WTC11 (cell line): ENCODE results near the gene LHPP. TPM values are rescaled to one million over a fixed set of nuclear protein-coding genes. Genes with fewer than 3 reads are reported as not detected.
A peak's percentile ranks its signal among the peaks of the same experiment; 100 is the strongest.

Source experiments
- ATAC-seq: fragments of 200-7000 bp; cut with Tn5 transposase; 2 replicates; pipeline ENCODE4 v1.10.0; 2021; ENCODE audit warnings: mild to moderate bottlenecking, moderate library complexity
- CTCF ChIA-PET: fragments of 300-600 bp; sonication (Branson Sonifier 250); formaldehyde crosslinking; loops from one replicate; lab custom pipeline; 2021; ENCODE audit warnings: antibody characterized with exemption; lab: Charles Lee
- POLR2A ChIA-PET: fragments of 350-600 bp; sonication (Branson Sonifier 250); formaldehyde crosslinking; loops from one replicate; lab custom pipeline; 2021; ENCODE audit warnings: antibody characterized with exemption; lab: Charles Lee
- DNase-seq: peaks from one replicate; pipeline ENCODE4 v3.0.0; 2021; ENCODE audit warnings: low spot score
- H3K27ac Mint-ChIP-seq: 2 replicates; pipeline ENCODE4 v1.8.0; 2021; ENCODE audit warnings: mixed read lengths
- H3K27me3 Mint-ChIP-seq: 2 replicates; pipeline ENCODE4 v1.8.0; 2021; ENCODE audit warnings: low read depth, mild to moderate bottlenecking, moderate library complexity, mixed read lengths
- H3K36me3 Mint-ChIP-seq: 2 replicates; pipeline ENCODE4 v1.8.0; 2021; ENCODE audit warnings: mixed read lengths
- H3K4me1 Mint-ChIP-seq: 2 replicates; pipeline ENCODE4 v1.8.0; 2022; ENCODE audit warnings: mixed read lengths
- H3K4me3 Mint-ChIP-seq: 2 replicates; pipeline ENCODE4 v1.8.0; 2021; ENCODE audit warnings: mild to moderate bottlenecking, moderate library complexity, mixed read lengths
- H3K9me3 Mint-ChIP-seq: 2 replicates; pipeline ENCODE4 v1.8.0; 2021; ENCODE audit warnings: mixed read lengths
- CREB1 ChIP-seq: sonication (generic); formaldehyde crosslinking; IDR thresholded peaks from 2 replicates; pipeline ENCODE4 v1.8.0; 2023; ENCODE audit warnings: mild to moderate bottlenecking, missing genetic modification reagents
- CREM ChIP-seq: sonication (generic); formaldehyde crosslinking; IDR thresholded peaks from 2 replicates; pipeline ENCODE4 v1.8.1; 2022; ENCODE audit warnings: mild to moderate bottlenecking, missing genetic modification reagents, moderate library complexity
- GABPB1 ChIP-seq: sonication (generic); formaldehyde crosslinking; IDR thresholded peaks from 2 replicates; pipeline ENCODE4 v1.8.1; 2023; ENCODE audit warnings: mild to moderate bottlenecking, missing genetic modification reagents
- JAZF1 ChIP-seq: fragments of 250-450 bp; sonication (Bioruptor Pico); IDR thresholded peaks from 2 replicates; pipeline ENCODE4 v1.9.0; 2021; ENCODE audit warnings: moderate library complexity, mild to moderate bottlenecking, inconsistent platforms
- MXD4 ChIP-seq: fragments of 250-450 bp; sonication (Bioruptor Pico); IDR thresholded peaks from 2 replicates; pipeline ENCODE4 v1.8.0; 2021; ENCODE audit warnings: mild to moderate bottlenecking, moderate library complexity, borderline replicate concordance
- NR1H2 ChIP-seq: sonication (generic); formaldehyde crosslinking; IDR thresholded peaks from 2 replicates; pipeline ENCODE4 v1.9.0; 2021; ENCODE audit warnings: mild to moderate bottlenecking, moderate library complexity, missing genetic modification reagents
- NR3C1 ChIP-seq: sonication (generic); formaldehyde crosslinking; conservative IDR thresholded peaks from 2 replicates; pipeline ENCODE4 v1.8.1; 2023; ENCODE audit warnings: low read depth, mild to moderate bottlenecking, missing genetic modification reagents
- OVOL2 ChIP-seq: fragments of 250-450 bp; sonication (Bioruptor Pico); IDR thresholded peaks from 2 replicates; pipeline ENCODE4 v1.9.0; 2021; ENCODE audit warnings: mild to moderate bottlenecking, borderline replicate concordance
- SMAD3 ChIP-seq: sonication (generic); formaldehyde crosslinking; IDR thresholded peaks from 2 replicates; pipeline ENCODE4 v1.8.0; 2022; ENCODE audit warnings: missing genetic modification reagents, mild to moderate bottlenecking, borderline replicate concordance
- SMAD4 ChIP-seq: sonication (generic); formaldehyde crosslinking; IDR thresholded peaks from 2 replicates; pipeline ENCODE4 v1.8.0; 2022; ENCODE audit warnings: mild to moderate bottlenecking, missing genetic modification reagents
- TEAD4 ChIP-seq: sonication (generic); formaldehyde crosslinking; IDR thresholded peaks from 2 replicates; pipeline ENCODE4 v1.8.0; 2022; ENCODE audit warnings: mild to moderate bottlenecking, missing genetic modification reagents
- ZBTB21 ChIP-seq: sonication (generic); formaldehyde crosslinking; IDR thresholded peaks from 2 replicates; pipeline ENCODE4 v1.8.1; 2023; ENCODE audit warnings: mild to moderate bottlenecking, missing genetic modification reagents, borderline replicate concordance
- ZNF232 ChIP-seq: sonication (generic); formaldehyde crosslinking; IDR thresholded peaks from 2 replicates; pipeline ENCODE4 v1.8.0; 2022; ENCODE audit warnings: mild to moderate bottlenecking, missing genetic modification reagents
- ZNF671 ChIP-seq: fragments of 250-450 bp; sonication (Bioruptor Pico); IDR thresholded peaks from 2 replicates; pipeline ENCODE4 v1.8.0; 2021; ENCODE audit warnings: mild to moderate bottlenecking
- total RNA-seq: library from RNA; stranded (reverse); gene quantifications from 3 replicates; pipeline ENCODE4 v1.2.3, GENCODE V29; 2021
- TF ChIP-seq, protein P1 (sequence below): sonication (generic); formaldehyde crosslinking; IDR thresholded peaks from 2 replicates; pipeline ENCODE4 v1.8.1; 2022; ENCODE audit warnings: mild to moderate bottlenecking, moderate library complexity, missing genetic modification reagents
- TF ChIP-seq, protein P2 (sequence below): sonication (generic); formaldehyde crosslinking; IDR thresholded peaks from 2 replicates; pipeline ENCODE4 v1.8.0; 2022; ENCODE audit warnings: missing genetic modification reagents
- TF ChIP-seq, protein P3 (sequence below): sonication (generic); formaldehyde crosslinking; IDR thresholded peaks from 2 replicates; pipeline ENCODE4 v1.8.1; 2022; ENCODE audit warnings: missing genetic modification reagents, borderline replicate concordance
- TF ChIP-seq, protein P4 (sequence below): fragments of 250-450 bp; sonication (Bioruptor Pico); IDR thresholded peaks from 2 replicates; pipeline ENCODE4 v2.1.2; 2022; ENCODE audit warnings: mild to moderate bottlenecking, moderate library complexity
- TF ChIP-seq, protein P5 (sequence below): sonication (generic); formaldehyde crosslinking; IDR thresholded peaks from 2 replicates; pipeline ENCODE4 v1.8.0; 2022; ENCODE audit warnings: mild to moderate bottlenecking, missing genetic modification reagents
- TF ChIP-seq, protein P6 (sequence below): sonication (generic); formaldehyde crosslinking; IDR thresholded peaks from 2 replicates; pipeline ENCODE4 v1.8.1; 2022; ENCODE audit warnings: low read depth, mild to moderate bottlenecking, moderate library complexity, missing genetic modification reagents, borderline replicate concordance
- TF ChIP-seq, protein P7 (sequence below): sonication (generic); formaldehyde crosslinking; IDR thresholded peaks from 2 replicates; pipeline ENCODE4 v1.8.0; 2022; ENCODE audit warnings: mild to moderate bottlenecking, missing genetic modification reagents

The LHPP gene
- total RNA-seq, 1 experiment from 2014 or later: 33.2 TPM

DNA sequence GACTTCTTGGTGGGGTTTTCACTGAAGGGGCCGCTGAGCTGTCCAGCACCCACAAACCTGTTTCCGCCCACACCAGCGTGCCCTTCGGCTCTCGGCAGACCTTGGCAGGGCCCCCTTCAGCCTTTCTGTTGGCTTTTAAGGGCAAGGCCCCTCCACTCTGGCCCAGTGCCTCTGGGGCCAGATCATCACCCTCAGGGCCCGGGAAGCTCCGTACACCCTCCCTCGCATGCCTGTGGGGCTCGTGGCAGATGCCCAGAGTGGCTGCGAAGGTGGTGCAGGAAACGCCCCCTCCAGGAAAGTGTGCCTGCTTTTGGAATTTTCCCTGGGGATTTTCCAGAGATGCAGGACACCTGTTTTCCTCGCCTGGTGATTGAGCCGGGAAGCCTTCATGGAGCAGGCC lies 7.0 kb downstream of the LHPP start:
- ATAC-seq (no peak), DNase-seq (no peak)
- Mint-ChIP-seq H3K27me3 (no peaks in the 10 kb centered on the region), H3K4me3 (no peak overlapping the region), H3K4me1 (peaks cover 67% of the 10 kb centered on the region), H3K9me3 (no peaks in the 10 kb centered on the region), H3K27ac (no peak overlapping the region), H3K36me3 (no peaks in the 10 kb centered on the region)
- TF ChIP-seq, protein P1, sequence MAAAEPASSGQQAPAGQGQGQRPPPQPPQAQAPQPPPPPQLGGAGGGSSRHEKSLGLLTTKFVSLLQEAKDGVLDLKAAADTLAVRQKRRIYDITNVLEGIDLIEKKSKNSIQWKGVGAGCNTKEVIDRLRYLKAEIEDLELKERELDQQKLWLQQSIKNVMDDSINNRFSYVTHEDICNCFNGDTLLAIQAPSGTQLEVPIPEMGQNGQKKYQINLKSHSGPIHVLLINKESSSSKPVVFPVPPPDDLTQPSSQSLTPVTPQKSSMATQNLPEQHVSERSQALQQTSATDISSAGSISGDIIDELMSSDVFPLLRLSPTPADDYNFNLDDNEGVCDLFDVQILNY (CRISPR knock-in tag): no peak
- TF ChIP-seq CREM (CRISPR knock-in tag) (no peak), ZNF232 (CRISPR knock-in tag) (no peak), OVOL2 (CRISPR knock-in tag) (no peak), MXD4 (CRISPR knock-in tag) (no peak), ZBTB21 (no peak)
- TF ChIP-seq, protein P2, sequence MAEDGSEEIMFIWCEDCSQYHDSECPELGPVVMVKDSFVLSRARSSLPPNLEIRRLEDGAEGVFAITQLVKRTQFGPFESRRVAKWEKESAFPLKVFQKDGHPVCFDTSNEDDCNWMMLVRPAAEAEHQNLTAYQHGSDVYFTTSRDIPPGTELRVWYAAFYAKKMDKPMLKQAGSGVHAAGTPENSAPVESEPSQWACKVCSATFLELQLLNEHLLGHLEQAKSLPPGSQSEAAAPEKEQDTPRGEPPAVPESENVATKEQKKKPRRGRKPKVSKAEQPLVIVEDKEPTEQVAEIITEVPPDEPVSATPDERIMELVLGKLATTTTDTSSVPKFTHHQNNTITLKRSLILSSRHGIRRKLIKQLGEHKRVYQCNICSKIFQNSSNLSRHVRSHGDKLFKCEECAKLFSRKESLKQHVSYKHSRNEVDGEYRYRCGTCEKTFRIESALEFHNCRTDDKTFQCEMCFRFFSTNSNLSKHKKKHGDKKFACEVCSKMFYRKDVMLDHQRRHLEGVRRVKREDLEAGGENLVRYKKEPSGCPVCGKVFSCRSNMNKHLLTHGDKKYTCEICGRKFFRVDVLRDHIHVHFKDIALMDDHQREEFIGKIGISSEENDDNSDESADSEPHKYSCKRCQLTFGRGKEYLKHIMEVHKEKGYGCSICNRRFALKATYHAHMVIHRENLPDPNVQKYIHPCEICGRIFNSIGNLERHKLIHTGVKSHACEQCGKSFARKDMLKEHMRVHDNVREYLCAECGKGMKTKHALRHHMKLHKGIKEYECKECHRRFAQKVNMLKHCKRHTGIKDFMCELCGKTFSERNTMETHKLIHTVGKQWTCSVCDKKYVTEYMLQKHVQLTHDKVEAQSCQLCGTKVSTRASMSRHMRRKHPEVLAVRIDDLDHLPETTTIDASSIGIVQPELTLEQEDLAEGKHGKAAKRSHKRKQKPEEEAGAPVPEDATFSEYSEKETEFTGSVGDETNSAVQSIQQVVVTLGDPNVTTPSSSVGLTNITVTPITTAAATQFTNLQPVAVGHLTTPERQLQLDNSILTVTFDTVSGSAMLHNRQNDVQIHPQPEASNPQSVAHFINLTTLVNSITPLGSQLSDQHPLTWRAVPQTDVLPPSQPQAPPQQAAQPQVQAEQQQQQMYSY (CRISPR knock-in tag): no peak
- TF ChIP-seq, protein P3, sequence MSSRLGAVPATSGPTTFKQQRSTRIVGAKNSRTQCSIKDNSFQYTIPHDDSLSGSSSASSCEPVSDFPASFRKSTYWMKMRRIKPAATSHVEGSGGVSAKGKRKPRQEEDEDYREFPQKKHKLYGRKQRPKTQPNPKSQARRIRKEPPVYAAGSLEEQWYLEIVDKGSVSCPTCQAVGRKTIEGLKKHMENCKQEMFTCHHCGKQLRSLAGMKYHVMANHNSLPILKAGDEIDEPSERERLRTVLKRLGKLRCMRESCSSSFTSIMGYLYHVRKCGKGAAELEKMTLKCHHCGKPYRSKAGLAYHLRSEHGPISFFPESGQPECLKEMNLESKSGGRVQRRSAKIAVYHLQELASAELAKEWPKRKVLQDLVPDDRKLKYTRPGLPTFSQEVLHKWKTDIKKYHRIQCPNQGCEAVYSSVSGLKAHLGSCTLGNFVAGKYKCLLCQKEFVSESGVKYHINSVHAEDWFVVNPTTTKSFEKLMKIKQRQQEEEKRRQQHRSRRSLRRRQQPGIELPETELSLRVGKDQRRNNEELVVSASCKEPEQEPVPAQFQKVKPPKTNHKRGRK: no peak
- TF ChIP-seq, protein P4, sequence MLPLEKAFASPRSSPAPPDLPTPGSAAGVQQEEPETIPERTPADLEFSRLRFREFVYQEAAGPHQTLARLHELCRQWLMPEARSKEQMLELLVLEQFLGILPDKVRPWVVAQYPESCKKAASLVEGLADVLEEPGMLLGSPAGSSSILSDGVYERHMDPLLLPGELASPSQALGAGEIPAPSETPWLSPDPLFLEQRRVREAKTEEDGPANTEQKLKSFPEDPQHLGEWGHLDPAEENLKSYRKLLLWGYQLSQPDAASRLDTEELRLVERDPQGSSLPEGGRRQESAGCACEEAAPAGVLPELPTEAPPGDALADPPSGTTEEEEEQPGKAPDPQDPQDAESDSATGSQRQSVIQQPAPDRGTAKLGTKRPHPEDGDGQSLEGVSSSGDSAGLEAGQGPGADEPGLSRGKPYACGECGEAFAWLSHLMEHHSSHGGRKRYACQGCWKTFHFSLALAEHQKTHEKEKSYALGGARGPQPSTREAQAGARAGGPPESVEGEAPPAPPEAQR (CRISPR knock-in tag): no peak
- ChIA-PET POLR2A (no interaction called here), CTCF (interaction anchor here (0.9 kb wide), 1 partner anchor 62 kb away, joined by 3 read pairs; no protein-coding TSS in a partner anchor)

DNA sequence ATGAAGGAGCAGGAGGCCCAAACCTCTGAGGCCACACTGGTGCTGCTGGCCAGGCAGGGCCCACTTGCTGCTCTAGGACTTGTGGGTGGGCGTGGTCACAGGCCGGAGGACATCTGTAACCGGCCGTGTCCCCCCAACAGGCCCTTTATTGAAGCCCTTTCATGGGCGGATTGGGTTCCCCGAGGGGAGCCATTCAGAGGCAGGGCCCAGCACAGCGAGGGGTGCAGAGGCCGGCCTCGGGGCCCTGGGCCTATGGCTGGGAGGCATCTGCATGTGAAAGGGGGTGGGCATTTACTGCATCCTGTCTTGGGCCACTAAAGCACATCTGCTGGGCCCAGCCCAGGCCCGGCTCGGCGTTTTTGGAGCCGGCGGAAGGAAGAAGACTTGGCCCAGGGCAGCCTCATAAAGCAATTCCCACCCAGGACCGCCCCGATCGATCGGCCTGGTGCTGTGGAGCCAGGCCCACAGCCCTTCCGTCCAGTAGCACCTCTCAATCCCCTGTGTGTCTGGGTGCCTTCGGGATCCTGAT lies 8.4 kb downstream of the LHPP start:
- Mint-ChIP-seq H3K9me3 (no peaks in the 10 kb centered on the region), H3K27ac (peak overlapping the region; percentile 90), H3K27me3 (no peaks in the 10 kb centered on the region), H3K36me3 (no peaks in the 10 kb centered on the region), H3K4me1 (peaks cover 63% of the 10 kb centered on the region), H3K4me3 (peak overlapping the region; percentile 37; the same call in 1 of the 2 replicates)
- ChIA-PET CTCF (interaction anchor here (0.6 kb wide), 1 partner anchor 16 kb away, joined by 4 read pairs; no protein-coding TSS in a partner anchor), POLR2A (no interaction called here)
- DNase-seq: peak; percentile 81
- ATAC-seq: peak; percentile 86
- TF ChIP-seq, protein P5, sequence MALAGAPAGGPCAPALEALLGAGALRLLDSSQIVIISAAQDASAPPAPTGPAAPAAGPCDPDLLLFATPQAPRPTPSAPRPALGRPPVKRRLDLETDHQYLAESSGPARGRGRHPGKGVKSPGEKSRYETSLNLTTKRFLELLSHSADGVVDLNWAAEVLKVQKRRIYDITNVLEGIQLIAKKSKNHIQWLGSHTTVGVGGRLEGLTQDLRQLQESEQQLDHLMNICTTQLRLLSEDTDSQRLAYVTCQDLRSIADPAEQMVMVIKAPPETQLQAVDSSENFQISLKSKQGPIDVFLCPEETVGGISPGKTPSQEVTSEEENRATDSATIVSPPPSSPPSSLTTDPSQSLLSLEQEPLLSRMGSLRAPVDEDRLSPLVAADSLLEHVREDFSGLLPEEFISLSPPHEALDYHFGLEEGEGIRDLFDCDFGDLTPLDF (CRISPR knock-in tag): no peak
- TF ChIP-seq NR1H2 (CRISPR knock-in tag) (no peak), NR3C1 (CRISPR knock-in tag) (no peak), JAZF1 (CRISPR knock-in tag) (no peak), SMAD4 (no peak), SMAD3 (CRISPR knock-in tag) (no peak), CREB1 (CRISPR knock-in tag) (no peak), ZNF671 (no peak), GABPB1 (CRISPR knock-in tag) (no peak), CREM (CRISPR knock-in tag) (no peak), TEAD4 (CRISPR knock-in tag) (no peak)
- TF ChIP-seq, protein P6, sequence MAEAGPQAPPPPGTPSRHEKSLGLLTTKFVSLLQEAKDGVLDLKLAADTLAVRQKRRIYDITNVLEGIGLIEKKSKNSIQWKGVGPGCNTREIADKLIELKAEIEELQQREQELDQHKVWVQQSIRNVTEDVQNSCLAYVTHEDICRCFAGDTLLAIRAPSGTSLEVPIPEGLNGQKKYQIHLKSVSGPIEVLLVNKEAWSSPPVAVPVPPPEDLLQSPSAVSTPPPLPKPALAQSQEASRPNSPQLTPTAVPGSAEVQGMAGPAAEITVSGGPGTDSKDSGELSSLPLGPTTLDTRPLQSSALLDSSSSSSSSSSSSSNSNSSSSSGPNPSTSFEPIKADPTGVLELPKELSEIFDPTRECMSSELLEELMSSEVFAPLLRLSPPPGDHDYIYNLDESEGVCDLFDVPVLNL (CRISPR knock-in tag): no peak
- TF ChIP-seq, protein P7, sequence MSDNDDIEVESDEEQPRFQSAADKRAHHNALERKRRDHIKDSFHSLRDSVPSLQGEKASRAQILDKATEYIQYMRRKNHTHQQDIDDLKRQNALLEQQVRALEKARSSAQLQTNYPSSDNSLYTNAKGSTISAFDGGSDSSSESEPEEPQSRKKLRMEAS (CRISPR knock-in tag): peak; percentile 59; the same call in 1 of the 2 replicates
